Upper lobe of left lung (tissue), 4 donors: Measurements from ENCODE around the gene PCBP3.

ENCODE experiments used
- CTCF ChIP-seq, 6 experiments: fragments of 450-650 bp in 4 of 6; fragments of 200-600 bp in 2 of 6; sonication (generic) in 2 of 6; IDR thresholded peaks; one replicate each; pipeline ENCODE4 v1.5.1; 2016 to 2019; ENCODE audit warnings: antibody characterized with exemption in 6 of 6
- POLR2A ChIP-seq, 4 donors: fragments of 450-650 bp; IDR thresholded peaks; one replicate each; pipeline ENCODE4 v1.5.1; 2016 to 2017; ENCODE audit warnings: antibody characterized with exemption in 4 of 4, mild to moderate bottlenecking in 2 of 4
- POLR2AphosphoS5 ChIP-seq, 2 donors: sonication (generic); formaldehyde crosslinking; IDR thresholded peaks; one replicate each; pipeline ENCODE4 v1.5.1; 2017; ENCODE audit warnings: antibody characterized with exemption in 2 of 2

- no peak for TF ChIP-seq CTCF (IDR thresholded peaks at IDR 0.05)
- TF ChIP-seq POLR2AphosphoS5 (IDR thresholded peaks at IDR 0.05): no peak
- TF ChIP-seq POLR2A (IDR thresholded peaks at IDR 0.05): no peak
These were observed 122.5 kb downstream of the PCBP3 start for GRCh38 chr21:45766055-45766454.
